Liver (tissue), 3 donors: Measurements from ENCODE around the gene SLC27A5.

Source experiments
- CTCF ChIP-seq: fragments of 150-350 bp; IDR thresholded peaks from 2 replicates; pipeline ENCODE4 v1.5.1; 2017; ENCODE audit warnings: improper control_type of control experiment, low read depth, low read length; ENCODE audit not compliant: missing input control
- HNF4G ChIP-seq: IDR thresholded peaks from 2 replicates; pipeline ENCODE4 v1.6.1; 2016; ENCODE audit warnings: antibody characterized with exemption
- JUND ChIP-seq, 2 donors: IDR thresholded peaks; 2 replicates each; pipeline ENCODE4 v1.6.1; 2016; ENCODE audit warnings: antibody characterized with exemption in 2 of 2
- RAD21 ChIP-seq, 2 donors: IDR thresholded peaks; 2 replicates each; pipeline ENCODE4 v1.6.1; 2016; ENCODE audit warnings: antibody characterized with exemption in 2 of 2, mild to moderate bottlenecking in 2 of 2
- SP1 ChIP-seq: IDR thresholded peaks from 2 replicates; pipeline ENCODE4 v1.6.1; 2018; ENCODE audit warnings: antibody characterized with exemption, mild to moderate bottlenecking
- ZBTB33 ChIP-seq: IDR thresholded peaks from 2 replicates; pipeline ENCODE4 v1.6.1; 2016; ENCODE audit warnings: antibody characterized with exemption
- donor health status: healthy.
- donor health status: healthy.

GRCh38 chr19:58546019-58546530, 34.3 kb upstream of the SLC27A5 start:
- TF ChIP-seq CTCF (no peak), JUND (IDR thresholded peaks at IDR 0.05) (no peak), RAD21 (IDR thresholded peaks at IDR 0.05) (no peak), HNF4G (no peak), SP1 (no peak), ZBTB33 (no peak)
